Liver (tissue), 9 donors: Measurements from ENCODE around the gene RIMKLB. TPM values are rescaled to one million over a fixed set of nuclear protein-coding genes. Genes with fewer than 3 reads are reported as not detected.

ENCODE experiments used
- DNase-seq: peaks from one replicate; pipeline ENCODE4 v3.0.0-alpha.2; 2017; ENCODE audit warnings: low spot score
- H3K27ac ChIP-seq, 2 donors: one replicate each; pipeline ENCODE4 v1.7.0; 2013; ENCODE audit warnings: inconsistent platforms in 2 of 2, low read length in 2 of 2, control low read depth in 1 of 2, low read depth in 1 of 2, mild to moderate bottlenecking in 1 of 2
- H3K27me3 ChIP-seq, 4 donors: one replicate each; pipeline versions ENCODE4 v1.6.1 to v1.7.0; 2013; ENCODE audit warnings: low read length in 3 of 4, inconsistent platforms in 1 of 4, mild to moderate bottlenecking in 1 of 4, moderate library complexity in 1 of 4; ENCODE audit not compliant: control insufficient read depth in 4 of 4, insufficient read depth in 4 of 4
- H3K36me3 ChIP-seq, 4 donors: one replicate each; pipeline versions ENCODE4 v1.6.1 to v1.7.0; 2013; ENCODE audit warnings: low read length in 3 of 4, mild to moderate bottlenecking in 3 of 4, low read depth in 1 of 4, moderate library complexity in 1 of 4; ENCODE audit not compliant: control insufficient read depth in 4 of 4, insufficient read depth in 3 of 4
- H3K4me1 ChIP-seq, 4 donors: one replicate each; pipeline versions ENCODE4 v1.6.1 to v1.7.0; 2013; ENCODE audit warnings: low read length in 3 of 4, mild to moderate bottlenecking in 3 of 4, moderate library complexity in 1 of 4; ENCODE audit not compliant: control insufficient read depth in 4 of 4, insufficient read depth in 4 of 4
- H3K4me3 ChIP-seq, 3 donors: one replicate each; pipeline versions ENCODE4 v1.6.1 to v1.7.0; 2013; ENCODE audit warnings: low read length in 3 of 3, control low read depth in 1 of 3, low read depth in 1 of 3, mild to moderate bottlenecking in 1 of 3
- H3K9ac ChIP-seq, 2 donors: one replicate each; pipeline ENCODE4 v1.7.0; 2013; ENCODE audit warnings: low read length in 2 of 2, mild to moderate bottlenecking in 2 of 2, moderate library complexity in 2 of 2, control low read depth in 1 of 2, low read depth in 1 of 2
- H3K9me3 ChIP-seq, 4 donors: one replicate each; pipeline versions ENCODE4 v1.6.1 to v1.7.0; 2013; ENCODE audit warnings: low read length in 3 of 4; ENCODE audit not compliant: control insufficient read depth in 4 of 4
- EGR1 ChIP-seq, 2 donors: IDR thresholded peaks; 2 replicates each; pipeline ENCODE4 v1.6.1; 2016 to 2018; ENCODE audit warnings: antibody characterized with exemption in 2 of 2, low read depth in 2 of 2
- FOXA1 ChIP-seq: IDR thresholded peaks from 2 replicates; pipeline ENCODE4 v1.6.1; 2016; ENCODE audit warnings: antibody characterized with exemption
- FOXA2 ChIP-seq: IDR thresholded peaks from 2 replicates; pipeline ENCODE4 v1.6.1; 2016; ENCODE audit warnings: antibody characterized with exemption
- GABPA ChIP-seq, 2 donors: IDR thresholded peaks in 1 of 2; conservative IDR thresholded peaks in 1 of 2; 2 replicates each; pipeline ENCODE4 v1.6.1; 2016; ENCODE audit warnings: antibody characterized with exemption in 2 of 2, mild to moderate bottlenecking in 1 of 2, moderate library complexity in 1 of 2
- HNF4A ChIP-seq, 2 donors: conservative IDR thresholded peaks; 2 replicates each; pipeline ENCODE4 v1.6.1; 2016; ENCODE audit warnings: antibody characterized with exemption in 2 of 2, mild to moderate bottlenecking in 2 of 2
- NR2F2 ChIP-seq: IDR thresholded peaks from 2 replicates; pipeline ENCODE4 v1.6.1; 2016; ENCODE audit warnings: antibody characterized with exemption
- RAD21 ChIP-seq, 2 donors: IDR thresholded peaks; 2 replicates each; pipeline ENCODE4 v1.6.1; 2016; ENCODE audit warnings: antibody characterized with exemption in 2 of 2, mild to moderate bottlenecking in 2 of 2
- RXRA ChIP-seq, 2 donors: IDR thresholded peaks; 2 replicates each; pipeline ENCODE4 v1.6.1; 2017 to 2018; ENCODE audit warnings: antibody characterized with exemption in 2 of 2, mild to moderate bottlenecking in 1 of 2
- SP1 ChIP-seq: IDR thresholded peaks from 2 replicates; pipeline ENCODE4 v1.6.1; 2018; ENCODE audit warnings: antibody characterized with exemption, mild to moderate bottlenecking
- TAF1 ChIP-seq: conservative IDR thresholded peaks from 2 replicates; pipeline ENCODE4 v1.6.1; 2016; ENCODE audit warnings: antibody characterized with exemption, mild to moderate bottlenecking
- WGBS: extraction: QIAGEN DNeasy Blood & Tissue Kit; methylation state at CpG from one replicate; pipeline ENCODE4 v1.1.7; 2013; 5-methylcytosine and 5-hydroxymethylcytosine counted together
- polyA plus RNA-seq, 2 donors: library from polyadenylated mRNA; stranded (reverse) in 1 of 2; unstranded in 1 of 2; fragments of 200-250 nt in 1 of 2; fragments of >200 nt in 1 of 2; fragmentation: Nextera tagmentation in 1 of 2; extraction: Ambion mirVana in 1 of 2; gene quantifications; one replicate each; pipeline versions ENCODE4 v1.2.1 to v1.2.3, GENCODE V29; 2013 to 2015
- total RNA-seq, 2 donors: library from RNA; depleted of rRNA; stranded (reverse); fragments of >200 nt; gene quantifications; one replicate each; pipeline ENCODE4 v1.2.3, GENCODE V29; 2014
- TF ChIP-seq, protein P1 (sequence below): IDR thresholded peaks from 2 replicates; pipeline ENCODE4 v1.6.1; 2016; ENCODE audit warnings: antibody characterized with exemption
- TF ChIP-seq, protein P2 (sequence below): IDR thresholded peaks from 2 replicates; pipeline ENCODE4 v1.6.1; 2016; ENCODE audit warnings: antibody characterized with exemption
- TF ChIP-seq, protein P3 (sequence below): fragments of 150-350 bp; IDR thresholded peaks from 2 replicates; pipeline ENCODE4 v1.5.1; 2017; ENCODE audit warnings: improper control_type of control experiment, low read depth, low read length; ENCODE audit not compliant: missing input control
- TF ChIP-seq, protein P4 (sequence below): IDR thresholded peaks from 2 replicates; pipeline ENCODE4 v1.6.1; 2016; ENCODE audit warnings: antibody characterized with exemption
- donor health status: healthy.
- donor health status: healthy.
- donor health status: healthy.
- donor health status: healthy.
- donor health status: healthy.

The RIMKLB gene
- total and polyA plus RNA-seq, 4 donors, result 1.6 to 9.5 (median 3.8) TPM

DNA sequence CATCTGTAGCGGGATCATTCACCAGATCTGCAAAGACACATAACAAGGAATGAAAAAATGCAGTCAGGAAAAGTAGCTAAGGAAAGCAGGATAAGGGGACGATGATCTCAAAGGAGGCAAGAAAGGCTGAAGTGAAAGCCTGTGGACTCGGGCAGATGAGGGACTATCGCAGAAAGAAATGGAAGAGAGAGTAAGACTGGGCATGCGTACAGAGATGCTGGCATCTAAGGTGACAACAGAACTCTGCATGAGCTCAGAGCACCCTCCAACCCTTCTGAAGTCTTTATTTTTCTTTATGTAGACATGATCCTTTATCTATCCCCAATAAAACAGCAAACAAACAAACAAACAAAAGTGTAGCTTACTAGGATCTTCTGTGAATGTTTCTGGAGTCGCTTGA is 42.4 kb upstream of the RIMKLB start:
- Histone ChIP-seq H3K9me3 (no peaks in the 10 kb centered on the region), H3K27ac (no peak overlapping the region), H3K4me3 (no peak overlapping the region), H3K36me3 (no peaks in the 10 kb centered on the region), H3K4me1 (no peaks in the 10 kb centered on the region), H3K9ac (no peak overlapping the region), H3K27me3 (no peaks in the 10 kb centered on the region)
- TF ChIP-seq, protein P1, sequence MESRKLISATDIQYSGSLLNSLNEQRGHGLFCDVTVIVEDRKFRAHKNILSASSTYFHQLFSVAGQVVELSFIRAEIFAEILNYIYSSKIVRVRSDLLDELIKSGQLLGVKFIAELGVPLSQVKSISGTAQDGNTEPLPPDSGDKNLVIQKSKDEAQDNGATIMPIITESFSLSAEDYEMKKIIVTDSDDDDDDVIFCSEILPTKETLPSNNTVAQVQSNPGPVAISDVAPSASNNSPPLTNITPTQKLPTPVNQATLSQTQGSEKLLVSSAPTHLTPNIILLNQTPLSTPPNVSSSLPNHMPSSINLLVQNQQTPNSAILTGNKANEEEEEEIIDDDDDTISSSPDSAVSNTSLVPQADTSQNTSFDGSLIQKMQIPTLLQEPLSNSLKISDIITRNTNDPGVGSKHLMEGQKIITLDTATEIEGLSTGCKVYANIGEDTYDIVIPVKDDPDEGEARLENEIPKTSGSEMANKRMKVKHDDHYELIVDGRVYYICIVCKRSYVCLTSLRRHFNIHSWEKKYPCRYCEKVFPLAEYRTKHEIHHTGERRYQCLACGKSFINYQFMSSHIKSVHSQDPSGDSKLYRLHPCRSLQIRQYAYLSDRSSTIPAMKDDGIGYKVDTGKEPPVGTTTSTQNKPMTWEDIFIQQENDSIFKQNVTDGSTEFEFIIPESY, result no peak
- TF ChIP-seq FOXA1 (no peak), HNF4A (conservative IDR thresholded peaks at IDR 0.05) (no peak), SP1 (no peak)
- TF ChIP-seq, protein P2, sequence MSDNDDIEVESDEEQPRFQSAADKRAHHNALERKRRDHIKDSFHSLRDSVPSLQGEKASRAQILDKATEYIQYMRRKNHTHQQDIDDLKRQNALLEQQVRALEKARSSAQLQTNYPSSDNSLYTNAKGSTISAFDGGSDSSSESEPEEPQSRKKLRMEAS, result no peak
- WGBS, result 79% methylated on average over 6 of the region's 6 CpGs
- DNase-seq, result no peak

DNA sequence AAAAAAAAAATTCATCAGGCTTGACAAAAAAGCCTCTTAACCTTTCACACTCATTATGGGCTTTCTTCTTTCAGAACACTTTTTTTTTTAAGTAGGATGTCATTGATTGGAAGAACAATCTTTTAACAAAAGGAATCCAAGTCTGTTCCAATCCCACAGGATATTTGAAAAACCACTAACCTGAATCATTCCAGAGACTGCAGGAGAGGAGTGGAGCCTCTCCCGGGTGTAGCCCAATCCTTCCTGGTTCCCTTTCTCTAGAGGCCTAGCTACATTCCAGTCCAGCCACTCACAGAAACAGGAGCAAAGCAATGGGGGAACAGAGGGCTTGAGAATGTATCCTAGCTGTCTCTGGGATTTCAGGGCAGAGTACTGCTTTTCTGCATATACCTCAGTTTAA is 39.4 kb upstream of the RIMKLB start:
- H3K9ac ChIP-seq, result no peak overlapping the region
- no peaks in the 10 kb centered on the region for H3K9me3 ChIP-seq
- DNase-seq, result no peak
- H3K27me3 ChIP-seq, result no peaks in the 10 kb centered on the region
- H3K4me1 ChIP-seq, result no peaks in the 10 kb centered on the region
- TF ChIP-seq, protein P2, result no peak
- H3K4me3 ChIP-seq, result no peak overlapping the region
- no peak overlapping the region for H3K27ac ChIP-seq
- 59% methylated on average over 1 of the region's 1 CpG for WGBS
- H3K36me3 ChIP-seq, result no peaks in the 10 kb centered on the region

DNA sequence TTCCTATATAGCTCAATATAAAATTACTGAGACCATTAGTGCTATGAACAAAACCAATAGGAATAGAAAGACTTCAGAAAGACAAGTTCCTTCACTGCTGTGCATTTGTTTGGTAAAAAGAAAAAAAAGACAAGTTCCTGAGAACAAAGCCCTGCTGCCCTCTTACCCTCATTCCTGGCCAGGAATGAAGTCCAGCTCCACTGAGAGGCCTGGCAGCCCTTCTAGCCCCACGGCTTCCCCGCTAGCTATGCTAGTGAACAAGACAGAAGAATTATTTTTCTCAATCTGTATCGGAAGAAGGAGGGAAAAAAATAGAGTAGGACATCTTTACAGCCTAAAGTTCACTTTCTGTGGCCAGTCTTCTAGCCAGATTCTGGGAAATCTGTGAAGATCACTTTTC is 36.8 kb upstream of the RIMKLB start:
- no peaks in the 10 kb centered on the region for H3K36me3 ChIP-seq
- no peak for TF ChIP-seq RAD21 (IDR thresholded peaks at IDR 0.05)
- TF ChIP-seq RXRA (IDR thresholded peaks at IDR 0.05), result no peak
- TF ChIP-seq NR2F2, result no peak
- TF ChIP-seq TAF1, result no peak
- H3K9ac ChIP-seq, result no peak overlapping the region
- 92% methylated on average over 3 of the region's 3 CpGs for WGBS
- no peaks in the 10 kb centered on the region for H3K9me3 ChIP-seq
- H3K4me3 ChIP-seq, result no peak overlapping the region
- DNase-seq, result no peak
- no peaks in the 10 kb centered on the region for H3K4me1 ChIP-seq
- H3K27ac ChIP-seq, result no peak overlapping the region
- no peaks in the 10 kb centered on the region for H3K27me3 ChIP-seq

DNA sequence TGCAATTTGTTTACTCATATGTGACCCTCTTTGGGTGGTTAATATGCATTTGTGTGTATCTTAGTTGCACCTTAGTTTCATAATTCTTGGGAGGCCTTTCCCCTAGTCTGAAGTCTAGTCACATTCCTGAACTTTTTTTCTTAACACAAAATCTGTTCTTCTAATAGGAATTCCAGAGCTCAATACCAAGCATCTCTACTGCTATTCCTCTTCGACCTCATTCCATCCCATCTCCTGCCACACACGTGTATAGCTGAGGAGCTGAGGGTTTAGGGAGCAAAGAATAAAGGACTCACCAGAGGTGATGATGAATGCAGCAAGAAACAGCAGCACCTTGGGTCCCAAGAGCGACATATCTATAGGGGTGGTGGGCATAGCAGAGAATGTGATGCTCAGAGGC is 36.0 kb upstream of the RIMKLB start:
- Histone ChIP-seq H3K36me3 (no peaks in the 10 kb centered on the region), H3K9ac (no peak overlapping the region), H3K4me1 (no peaks in the 10 kb centered on the region), H3K27ac (no peak overlapping the region), H3K27me3 (no peaks in the 10 kb centered on the region), H3K4me3 (no peak overlapping the region), H3K9me3 (no peaks in the 10 kb centered on the region)
- WGBS, result 76% methylated on average over 3 of the region's 3 CpGs
- TF ChIP-seq TAF1, result no peak
- no peak for TF ChIP-seq RXRA (IDR thresholded peaks at IDR 0.05)
- no peak for TF ChIP-seq FOXA1
- TF ChIP-seq GABPA (IDR thresholded peaks at IDR 0.05 in 1 of 2, conservative IDR thresholded peaks at IDR 0.05 in 1 of 2), result no peak
- TF ChIP-seq, protein P1, result no peak
- TF ChIP-seq, protein P3, sequence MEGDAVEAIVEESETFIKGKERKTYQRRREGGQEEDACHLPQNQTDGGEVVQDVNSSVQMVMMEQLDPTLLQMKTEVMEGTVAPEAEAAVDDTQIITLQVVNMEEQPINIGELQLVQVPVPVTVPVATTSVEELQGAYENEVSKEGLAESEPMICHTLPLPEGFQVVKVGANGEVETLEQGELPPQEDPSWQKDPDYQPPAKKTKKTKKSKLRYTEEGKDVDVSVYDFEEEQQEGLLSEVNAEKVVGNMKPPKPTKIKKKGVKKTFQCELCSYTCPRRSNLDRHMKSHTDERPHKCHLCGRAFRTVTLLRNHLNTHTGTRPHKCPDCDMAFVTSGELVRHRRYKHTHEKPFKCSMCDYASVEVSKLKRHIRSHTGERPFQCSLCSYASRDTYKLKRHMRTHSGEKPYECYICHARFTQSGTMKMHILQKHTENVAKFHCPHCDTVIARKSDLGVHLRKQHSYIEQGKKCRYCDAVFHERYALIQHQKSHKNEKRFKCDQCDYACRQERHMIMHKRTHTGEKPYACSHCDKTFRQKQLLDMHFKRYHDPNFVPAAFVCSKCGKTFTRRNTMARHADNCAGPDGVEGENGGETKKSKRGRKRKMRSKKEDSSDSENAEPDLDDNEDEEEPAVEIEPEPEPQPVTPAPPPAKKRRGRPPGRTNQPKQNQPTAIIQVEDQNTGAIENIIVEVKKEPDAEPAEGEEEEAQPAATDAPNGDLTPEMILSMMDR, result no peak
- TF ChIP-seq, protein P2, result no peak
- TF ChIP-seq RAD21 (IDR thresholded peaks at IDR 0.05), result no peak
- no peak for TF ChIP-seq FOXA2
- TF ChIP-seq, protein P4, sequence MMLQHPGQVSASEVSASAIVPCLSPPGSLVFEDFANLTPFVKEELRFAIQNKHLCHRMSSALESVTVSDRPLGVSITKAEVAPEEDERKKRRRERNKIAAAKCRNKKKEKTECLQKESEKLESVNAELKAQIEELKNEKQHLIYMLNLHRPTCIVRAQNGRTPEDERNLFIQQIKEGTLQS, result no peak
- no peak for TF ChIP-seq NR2F2
- TF ChIP-seq SP1, result no peak
- TF ChIP-seq EGR1 (IDR thresholded peaks at IDR 0.05; ENCODE audit: low read depth in 2 of 2), result no peak
- DNase-seq, result no peak
